ENCODE measurements around the gene DCDC2C.

DCDC2C gene

DNA sequence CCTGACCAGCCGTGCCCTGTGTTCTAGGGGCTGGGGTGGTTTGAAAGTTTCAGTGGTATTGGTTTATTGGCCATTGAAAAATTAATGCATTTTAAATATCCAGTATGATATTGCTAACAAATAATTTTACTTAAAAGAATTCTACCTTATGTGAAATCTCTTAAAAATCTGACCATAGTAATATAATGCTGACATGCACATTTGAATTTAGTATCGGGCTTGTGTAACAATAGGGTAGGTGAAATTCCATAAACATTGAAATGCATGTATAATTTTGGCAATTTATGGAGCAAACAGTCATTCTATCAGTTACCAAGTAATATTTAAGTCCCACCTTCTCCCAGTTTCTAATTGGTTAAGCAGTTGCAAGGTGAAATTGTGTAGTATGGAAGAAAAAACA, 170.5 kb downstream of the DCDC2C start:
- no peak for DNase-seq (ENCODE audit: low read depth)
- in situ Hi-C loops (cut with HindIII; ENCODE audit: low sequenced_read_pairs), result no loop called here
- TF ChIP-seq, protein P1, sequence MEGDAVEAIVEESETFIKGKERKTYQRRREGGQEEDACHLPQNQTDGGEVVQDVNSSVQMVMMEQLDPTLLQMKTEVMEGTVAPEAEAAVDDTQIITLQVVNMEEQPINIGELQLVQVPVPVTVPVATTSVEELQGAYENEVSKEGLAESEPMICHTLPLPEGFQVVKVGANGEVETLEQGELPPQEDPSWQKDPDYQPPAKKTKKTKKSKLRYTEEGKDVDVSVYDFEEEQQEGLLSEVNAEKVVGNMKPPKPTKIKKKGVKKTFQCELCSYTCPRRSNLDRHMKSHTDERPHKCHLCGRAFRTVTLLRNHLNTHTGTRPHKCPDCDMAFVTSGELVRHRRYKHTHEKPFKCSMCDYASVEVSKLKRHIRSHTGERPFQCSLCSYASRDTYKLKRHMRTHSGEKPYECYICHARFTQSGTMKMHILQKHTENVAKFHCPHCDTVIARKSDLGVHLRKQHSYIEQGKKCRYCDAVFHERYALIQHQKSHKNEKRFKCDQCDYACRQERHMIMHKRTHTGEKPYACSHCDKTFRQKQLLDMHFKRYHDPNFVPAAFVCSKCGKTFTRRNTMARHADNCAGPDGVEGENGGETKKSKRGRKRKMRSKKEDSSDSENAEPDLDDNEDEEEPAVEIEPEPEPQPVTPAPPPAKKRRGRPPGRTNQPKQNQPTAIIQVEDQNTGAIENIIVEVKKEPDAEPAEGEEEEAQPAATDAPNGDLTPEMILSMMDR (IDR thresholded peaks at IDR 0.05; ENCODE audit: low read depth, low read length, missing control alignments), result no peak

DNA sequence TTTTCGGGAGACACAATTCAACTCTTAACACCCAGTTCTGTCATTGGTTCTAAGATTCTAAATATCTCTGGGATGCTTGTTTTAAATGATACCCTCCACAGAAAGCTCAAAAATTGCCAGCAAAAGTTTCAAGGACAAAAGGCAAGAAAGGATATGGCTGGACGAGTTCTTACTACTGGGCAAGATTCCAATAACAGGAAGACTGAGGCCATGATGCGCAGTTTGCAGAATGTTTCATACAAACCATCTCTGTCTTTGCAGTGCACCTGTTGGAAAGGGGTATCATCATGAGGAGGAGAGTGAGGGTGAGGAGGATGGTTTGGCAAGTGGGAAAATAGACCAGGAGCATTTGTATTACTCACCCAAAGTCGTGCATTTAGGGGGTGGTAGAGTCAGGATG, 172.8 kb downstream of the DCDC2C start:
- DNase-seq (ENCODE audit: low read depth), result no peak
- no peak overlapping the region for H3K4me3 ChIP-seq (ENCODE audit: low read depth, low read length)
- in situ Hi-C loops (cut with HindIII; ENCODE audit: low sequenced_read_pairs), result no loop called here
- TF ChIP-seq, protein P1 (IDR thresholded peaks at IDR 0.05; ENCODE audit: low read depth, low read length, missing control alignments), result no peak

More for the DNA sequence above, 170.5 kb downstream of the DCDC2C start:
- H3K4me3 ChIP-seq (ENCODE audit: low read depth, low read length), result no peak overlapping the region

DNA sequence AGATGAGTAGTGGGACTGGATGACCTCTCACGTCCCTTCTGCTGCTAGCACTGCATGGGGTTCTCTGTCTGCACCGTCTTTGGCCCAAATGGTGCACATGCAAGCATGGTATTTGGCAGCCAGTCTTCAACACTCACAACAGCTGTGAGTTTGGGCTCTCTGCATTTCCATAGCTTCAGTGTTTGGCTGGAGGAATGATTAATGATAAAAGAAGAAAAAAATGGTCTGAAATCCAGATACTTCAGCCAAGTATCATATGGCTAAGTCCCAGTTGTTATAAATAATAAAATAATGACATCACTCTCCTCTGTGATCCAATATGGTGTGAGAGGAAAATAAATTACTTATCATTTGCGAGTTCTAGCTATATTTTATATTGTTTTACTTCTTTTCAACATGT, 173.3 kb downstream of the DCDC2C start:
- in situ Hi-C loops (cut with HindIII; ENCODE audit: low sequenced_read_pairs), result no loop called here

DNA sequence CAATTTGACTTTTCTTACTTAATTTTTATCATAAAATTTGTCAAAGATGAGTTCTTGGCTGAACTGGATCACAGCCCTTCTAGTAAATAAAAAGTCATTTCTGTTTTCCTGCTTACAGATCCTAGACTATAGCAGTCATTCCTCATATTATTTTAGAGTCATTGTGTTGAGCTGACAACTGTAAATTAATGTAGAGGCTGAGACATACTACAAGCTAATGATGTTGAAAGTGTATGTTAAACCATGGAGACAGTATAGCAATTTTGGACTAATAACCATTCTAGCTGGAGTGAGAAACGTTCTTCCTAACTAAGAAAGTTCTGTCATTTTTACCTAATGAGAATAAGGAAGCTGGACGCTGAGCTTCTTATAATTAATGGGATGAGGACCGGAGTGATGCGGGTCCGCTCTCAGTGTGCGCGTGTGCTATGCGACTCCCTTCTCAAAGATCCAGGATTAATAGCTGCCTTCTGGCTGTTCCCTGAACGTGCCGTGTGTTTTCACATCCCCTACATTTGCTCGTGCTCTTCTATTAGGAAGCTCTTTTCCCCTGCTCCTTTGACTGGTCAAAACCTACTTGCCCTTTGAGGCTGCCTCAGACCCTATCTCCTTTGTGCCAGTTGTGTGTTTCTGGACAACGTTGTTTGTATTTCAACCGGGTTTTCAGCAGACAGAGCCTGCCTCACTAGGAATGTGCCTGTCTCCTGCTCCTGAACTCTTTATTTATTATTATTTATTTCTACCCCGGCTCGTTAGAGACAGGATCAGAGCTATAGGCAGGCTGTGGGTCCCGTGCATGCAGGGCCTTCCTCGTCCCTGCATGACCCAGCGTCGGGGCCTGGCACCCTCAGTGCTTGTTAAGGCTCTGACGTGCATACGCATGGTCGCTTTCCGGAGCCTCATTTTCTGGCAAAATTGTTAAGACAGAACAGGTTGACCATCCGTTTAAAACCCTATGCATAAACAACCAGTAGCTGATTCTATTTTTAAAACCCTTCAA, 182.6 kb downstream of the DCDC2C start:
- no peak overlapping the region for H3K4me3 ChIP-seq (ENCODE audit: low read depth, low read length)
- DNase-seq (ENCODE audit: low read depth), result no peak
- TF ChIP-seq, protein P1 (IDR thresholded peaks at IDR 0.05; ENCODE audit: low read depth, low read length, missing control alignments), result no peak
- in situ Hi-C loops (cut with HindIII; ENCODE audit: low sequenced_read_pairs), result no loop called here

More for the DNA sequence above, 173.3 kb downstream of the DCDC2C start:
- TF ChIP-seq, protein P1 (IDR thresholded peaks at IDR 0.05; ENCODE audit: low read depth, low read length, missing control alignments), result no peak
- no peak overlapping the region for H3K4me3 ChIP-seq (ENCODE audit: low read depth, low read length)
- no peak for DNase-seq (ENCODE audit: low read depth)

DNA sequence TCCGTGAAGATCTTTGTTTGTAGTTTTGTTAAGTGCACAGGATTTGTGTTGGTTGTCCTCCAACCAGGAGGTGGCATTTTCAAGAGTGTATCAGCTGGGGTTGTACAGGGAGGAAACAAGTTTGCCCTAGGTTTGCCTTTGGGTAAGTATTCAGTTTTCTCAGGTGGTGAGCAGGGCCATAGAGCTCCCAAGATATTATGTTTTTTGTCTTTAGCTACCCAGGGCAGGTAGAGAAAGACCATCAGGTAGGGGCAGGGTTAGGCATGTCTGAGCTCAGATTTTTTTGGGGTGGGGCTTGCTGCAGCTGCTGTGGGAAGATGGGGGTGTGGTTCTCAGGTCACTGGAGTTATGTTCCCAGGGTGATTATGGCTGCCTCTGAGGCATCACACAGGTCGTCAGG, 191.6 kb downstream of the DCDC2C start:
- no peak for DNase-seq (ENCODE audit: low read depth)
- H3K4me3 ChIP-seq (ENCODE audit: low read depth, low read length), result no peak overlapping the region
- TF ChIP-seq, protein P1 (IDR thresholded peaks at IDR 0.05; ENCODE audit: low read depth, low read length, missing control alignments), result no peak
- in situ Hi-C loops (cut with HindIII; ENCODE audit: low sequenced_read_pairs), result no loop called here

Data from astrocyte of the cerebellum (primary cell).